Stimulated activated CD8-positive, alpha-beta memory T cell treated with anti-CD3 and anti-CD28 coated beads, Interleukin-15, amount 100 ng/mL, for 24 hours (primary cell): Measurements from ENCODE around the gene TMEM178B.
"Not testable (repeated sequence)": the region's sequence is repeated elsewhere in the genome, so short reads cannot be mapped to it uniquely, and the experiment has no call there.

Source experiments
- DNase-seq: peaks from one replicate; pipeline ENCODE4 v3.0.0-alpha.2; 2020; ENCODE audit warnings: low read depth

Gene TMEM178B

DNA sequence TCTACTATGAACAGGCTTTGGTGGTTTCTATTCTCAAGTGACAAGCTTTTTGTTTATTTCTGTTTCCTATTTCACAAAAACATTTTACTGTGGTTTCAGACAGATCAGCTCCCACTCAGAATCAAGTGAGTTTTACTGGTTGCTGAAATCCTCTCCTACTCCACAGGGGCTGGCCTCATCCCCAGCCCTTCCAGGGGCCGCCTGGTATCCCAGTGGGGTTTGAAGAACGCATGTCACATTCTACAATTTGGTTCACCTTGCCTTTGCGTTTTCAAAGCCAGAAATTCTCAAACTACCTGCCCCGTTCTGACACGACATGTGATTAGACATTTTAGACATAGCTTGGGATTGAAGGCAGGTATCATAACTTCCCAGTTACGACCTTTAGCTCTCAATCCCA lies 316.5 kb downstream of the TMEM178B start:
- no peak for DNase-seq

DNA sequence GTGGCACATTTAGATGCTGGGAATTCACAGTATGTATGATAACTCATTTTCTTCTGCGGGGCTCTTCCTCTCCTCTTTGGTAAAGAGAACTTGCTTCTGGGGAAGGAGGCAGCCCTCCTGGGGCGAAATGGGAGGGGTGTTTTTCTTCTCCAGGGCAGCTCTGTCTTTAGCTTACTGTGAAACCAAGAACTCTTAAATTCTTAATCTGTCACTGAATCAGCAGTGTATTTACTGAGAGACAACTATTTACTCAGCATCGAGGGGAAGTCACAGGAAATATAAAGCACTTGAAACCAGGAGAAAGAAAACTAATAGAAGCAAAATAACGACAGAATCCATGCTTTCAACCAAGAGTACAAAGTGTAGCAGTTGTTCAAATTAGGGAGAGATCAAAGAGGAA lies 319.2 kb downstream of the TMEM178B start:
- DNase-seq, result no peak

DNA sequence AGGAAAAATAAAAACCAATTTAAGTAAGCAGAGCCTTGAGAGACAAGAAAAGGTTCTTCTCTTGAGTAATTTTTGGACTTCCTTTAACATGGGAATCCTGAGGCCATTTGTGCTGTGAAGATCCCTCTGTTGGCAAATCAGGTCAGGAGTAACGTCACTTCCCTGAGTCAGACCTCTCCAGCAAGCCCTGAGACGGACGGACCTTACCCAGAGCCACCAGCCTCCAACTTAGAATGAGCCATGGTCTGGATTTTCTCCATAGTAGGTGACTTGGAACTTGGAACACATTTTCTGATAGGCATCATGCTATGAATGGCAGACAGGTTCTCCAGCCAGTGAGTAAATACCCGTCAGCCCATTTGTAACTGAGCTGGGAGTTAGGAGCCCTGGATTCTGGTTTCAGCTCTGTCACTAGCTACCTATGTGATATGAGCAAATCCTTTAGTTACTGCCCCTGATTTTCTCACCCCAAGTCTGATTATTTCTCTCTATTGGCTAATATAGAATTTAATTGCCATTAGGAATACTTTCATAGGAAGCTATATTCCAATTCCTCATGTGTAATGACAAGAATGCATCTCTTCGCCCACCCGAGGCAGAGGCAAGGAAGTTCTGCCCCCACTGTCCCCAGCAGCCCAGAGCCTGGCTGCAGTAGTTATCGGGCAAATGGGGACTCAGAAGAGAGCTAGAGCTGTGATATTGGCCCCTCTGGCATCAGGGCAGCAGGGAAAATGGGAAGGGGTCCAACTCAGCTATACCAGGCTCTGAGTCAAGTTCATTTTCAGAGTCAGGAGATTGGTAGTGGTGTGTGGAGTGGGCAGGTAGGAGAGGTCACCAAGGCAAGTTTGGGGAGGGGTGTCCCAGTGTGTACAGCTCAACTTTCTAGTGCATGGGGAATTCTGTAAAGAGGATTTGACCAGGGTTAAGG lies 323.6 kb downstream of the TMEM178B start:
- DNase-seq, result no peak

DNA sequence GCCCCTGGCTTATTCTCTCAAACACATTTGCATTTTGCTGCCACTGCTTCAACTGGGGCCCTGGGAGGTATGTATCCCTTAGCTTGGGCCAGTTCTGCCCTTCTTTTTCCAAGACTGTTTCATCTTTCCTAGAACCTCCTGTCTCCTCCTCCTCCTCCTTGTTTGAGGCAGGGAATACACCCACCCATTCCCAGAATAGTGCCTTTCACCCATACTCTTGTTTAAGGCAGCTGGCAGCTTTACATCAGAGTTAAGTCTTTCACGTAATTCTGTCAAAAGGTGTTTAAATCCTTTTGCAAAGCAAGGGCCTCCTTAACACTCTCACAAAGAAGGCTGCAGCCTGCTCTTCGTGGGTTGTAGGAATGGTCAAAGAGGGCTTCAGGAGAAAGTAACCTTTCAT lies 326.5 kb downstream of the TMEM178B start:
- no peak for DNase-seq

DNA sequence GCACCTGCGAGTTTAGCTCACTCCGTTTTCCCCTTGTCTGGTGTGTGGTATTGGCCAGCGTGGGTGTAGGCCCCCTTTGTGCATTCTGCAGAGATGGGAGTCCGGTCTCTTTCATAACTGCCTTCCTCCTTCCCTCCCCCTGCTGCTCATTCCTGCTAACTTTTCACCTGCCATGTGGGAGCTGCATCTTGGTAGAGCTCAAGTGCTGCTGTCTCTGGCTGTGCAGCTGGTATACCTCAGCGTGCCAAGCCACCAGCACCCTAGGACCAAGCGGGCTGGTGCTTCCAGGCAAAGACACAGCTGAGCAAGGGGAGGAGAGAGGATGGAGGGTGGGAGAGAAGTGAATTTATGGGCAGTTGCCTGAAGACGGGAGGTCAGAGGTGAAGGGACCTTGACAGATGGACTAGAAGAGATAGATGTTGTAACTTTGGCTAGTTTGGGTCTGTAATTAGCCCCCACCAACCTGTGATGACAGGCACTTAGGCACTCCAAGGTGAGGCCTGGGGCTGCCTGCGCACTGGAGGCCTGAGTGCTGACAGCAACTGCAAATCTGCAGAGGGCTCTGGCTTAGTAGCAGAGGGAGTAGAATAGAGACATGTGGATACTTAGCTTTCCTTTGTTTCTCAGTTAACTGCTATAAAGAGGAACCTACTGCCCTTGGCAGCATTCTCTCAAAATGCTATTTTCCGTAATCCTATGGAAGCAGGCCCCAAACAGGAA lies 328.6 kb downstream of the TMEM178B start:
- no peak for DNase-seq

DNA sequence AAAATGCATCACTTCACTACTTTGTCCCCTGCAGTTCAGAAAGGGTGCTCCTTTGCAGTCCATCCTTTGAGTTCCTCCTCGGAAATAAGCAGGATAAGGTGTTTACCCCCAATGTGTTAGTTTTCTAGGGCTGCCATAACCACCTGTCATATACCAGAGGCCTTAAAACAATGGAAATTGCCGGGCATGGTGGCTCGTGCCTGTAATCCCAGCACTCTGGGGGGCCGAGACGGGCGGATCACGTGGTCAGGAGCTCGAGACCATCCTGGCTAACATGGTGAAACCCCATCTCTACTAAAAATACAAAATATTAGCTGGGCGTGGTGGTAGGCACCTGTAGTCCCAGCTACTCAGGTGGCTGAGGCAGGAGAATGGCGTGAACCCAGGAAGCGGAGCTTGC lies 330.0 kb downstream of the TMEM178B start:
- DNase-seq, result not testable (repeated sequence)

DNA sequence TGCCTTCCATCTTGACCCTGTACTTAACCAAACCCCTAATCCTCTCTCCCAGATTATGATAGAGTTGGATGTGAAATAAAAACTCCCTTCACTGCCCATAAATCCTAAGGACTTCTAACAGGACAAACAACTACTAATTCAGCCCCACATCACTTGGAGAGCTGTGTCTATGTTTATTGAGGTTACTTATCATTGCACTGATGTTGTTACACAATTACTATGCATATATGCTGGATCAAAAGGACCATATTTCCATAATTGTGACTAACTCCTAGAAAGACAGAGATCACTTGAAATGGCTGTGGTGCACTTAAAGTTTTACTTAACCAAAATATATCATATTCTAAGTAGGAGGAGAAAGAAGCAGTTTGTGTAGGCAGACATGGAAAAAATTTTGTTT lies 332.5 kb downstream of the TMEM178B start:
- no peak for DNase-seq

DNA sequence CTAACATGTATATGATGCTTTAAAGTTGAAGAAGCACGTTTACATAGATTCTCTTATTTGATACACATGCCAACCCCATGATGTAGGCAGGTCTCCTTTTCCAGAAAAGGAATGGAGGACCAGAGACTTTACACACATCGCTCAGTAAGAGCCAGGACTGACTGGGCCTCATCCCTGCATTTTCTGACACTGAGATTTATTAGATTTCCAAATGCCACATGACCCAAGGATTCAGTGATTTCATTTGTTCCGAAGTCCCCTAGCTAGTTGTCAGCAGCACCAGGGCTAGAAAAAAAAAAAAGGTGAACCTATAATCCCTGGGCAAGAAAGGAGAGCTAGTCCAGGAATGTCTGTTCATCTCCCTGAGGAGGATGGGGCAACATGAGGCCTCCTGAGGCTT lies 334.0 kb downstream of the TMEM178B start:
- no peak for DNase-seq

DNA sequence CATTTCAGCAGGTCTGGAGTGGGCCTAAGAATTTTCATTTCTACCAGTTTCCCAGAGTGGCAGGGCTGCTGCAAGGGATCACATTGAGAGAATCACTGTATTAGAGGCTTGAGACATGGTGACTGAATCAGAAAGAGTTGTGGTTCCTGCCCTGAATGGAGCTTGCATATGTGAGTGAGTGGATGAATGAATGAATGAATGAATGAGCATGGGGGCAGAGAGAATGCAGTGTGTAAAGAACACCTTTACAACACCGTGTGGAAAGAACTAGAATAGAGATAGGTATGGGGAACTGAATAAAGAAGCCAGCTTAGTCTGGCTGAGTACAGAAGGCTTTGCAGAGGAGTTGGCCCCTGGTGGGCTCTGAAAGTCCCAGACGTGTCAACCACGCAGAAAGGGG lies 334.6 kb downstream of the TMEM178B start:
- DNase-seq, result no peak

DNA sequence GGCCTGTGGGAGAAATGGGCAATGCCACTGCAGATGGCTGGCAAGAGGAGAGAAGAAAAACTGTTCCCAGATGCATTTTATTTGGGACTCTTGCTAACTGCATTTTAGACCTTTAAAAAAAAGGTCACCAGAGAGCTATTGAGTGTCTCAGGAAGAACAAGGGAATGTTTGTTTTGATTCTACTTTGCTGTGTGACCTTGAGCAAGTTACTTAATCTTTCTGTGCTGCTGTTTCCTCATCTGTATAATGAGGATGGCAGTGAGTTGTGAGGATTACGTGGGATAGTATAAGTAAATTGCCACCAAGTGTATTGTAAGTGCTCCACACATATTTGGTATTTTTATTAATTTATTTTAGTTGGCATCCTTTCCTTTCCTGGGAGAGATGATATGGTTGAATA lies 335.4 kb downstream of the TMEM178B start:
- DNase-seq, result no peak

DNA sequence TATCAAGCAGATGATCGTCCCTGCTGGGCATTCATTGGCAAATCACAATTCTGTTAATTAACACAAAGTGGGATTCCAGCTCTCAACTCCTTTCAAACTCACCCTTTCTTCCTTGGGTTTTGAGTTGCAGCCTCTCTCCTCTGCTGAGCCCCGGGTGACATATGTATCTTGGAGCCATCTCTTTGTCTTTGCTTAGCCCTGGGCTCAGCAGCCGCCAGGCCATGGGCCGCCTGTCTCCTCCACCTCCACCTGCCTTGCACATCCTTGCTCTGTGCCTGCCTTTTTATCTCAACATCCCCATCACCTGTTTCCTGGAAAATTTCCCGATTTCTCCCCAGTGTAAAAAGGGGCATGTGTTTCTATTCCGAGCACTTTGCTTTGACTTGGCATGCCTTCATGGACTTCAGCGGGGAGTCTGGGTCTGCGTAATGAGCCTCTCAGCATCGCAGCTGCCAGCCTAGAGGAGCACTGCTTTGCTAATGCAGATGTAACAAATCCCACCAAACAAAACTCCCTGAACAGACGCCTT lies 336.0 kb downstream of the TMEM178B start:
- DNase-seq, result no peak

DNA sequence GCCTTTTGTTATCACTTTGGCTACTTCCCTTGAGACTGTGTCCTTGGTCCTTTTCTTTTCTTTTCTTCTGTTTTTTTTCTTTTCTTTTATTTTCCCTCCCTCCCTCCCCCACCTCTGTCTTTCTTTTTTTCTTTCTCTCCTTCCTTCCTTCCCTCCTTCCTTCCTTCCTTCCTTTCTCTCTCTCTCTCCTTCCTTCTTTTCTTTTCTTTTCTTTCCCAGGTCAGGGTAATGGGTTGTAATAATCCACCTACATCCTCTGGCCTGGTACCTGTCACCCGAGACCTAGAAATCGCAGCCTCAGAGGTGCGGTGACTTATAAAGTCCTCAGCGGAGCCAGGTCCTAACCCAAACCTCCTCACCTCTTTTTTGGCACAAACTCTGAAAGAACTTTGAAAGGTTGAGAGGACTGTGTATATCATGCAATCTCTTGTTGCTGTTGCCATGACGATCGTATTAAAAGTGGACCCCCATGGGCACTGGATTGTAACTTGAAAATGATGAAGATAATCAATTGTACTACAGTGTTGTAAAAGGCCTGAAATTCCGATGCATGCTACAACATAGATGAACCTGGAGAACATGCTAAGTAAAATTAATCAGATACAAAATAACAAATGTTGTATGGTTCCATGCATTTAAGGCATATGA lies 336.6 kb downstream of the TMEM178B start:
- DNase-seq, result no peak

DNA sequence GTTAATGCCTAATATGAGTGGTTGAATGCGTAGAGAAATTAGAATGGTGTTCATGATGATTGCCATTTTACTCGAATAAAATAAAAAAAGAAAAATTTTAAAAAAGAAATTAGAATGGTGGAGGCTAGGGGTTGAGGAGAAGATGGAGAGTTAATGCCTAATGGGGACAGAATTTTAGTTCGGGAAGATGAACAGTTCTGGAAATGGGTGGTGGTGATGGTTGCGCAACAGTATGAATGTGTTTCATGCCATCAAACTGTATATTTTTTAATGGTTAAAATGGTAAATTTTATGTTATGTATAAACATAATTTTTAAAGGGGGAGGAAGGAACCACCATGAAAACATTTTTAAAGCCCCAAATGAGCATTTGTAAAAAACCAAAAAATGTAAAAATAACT lies 337.3 kb downstream of the TMEM178B start:
- DNase-seq, result no peak

DNA sequence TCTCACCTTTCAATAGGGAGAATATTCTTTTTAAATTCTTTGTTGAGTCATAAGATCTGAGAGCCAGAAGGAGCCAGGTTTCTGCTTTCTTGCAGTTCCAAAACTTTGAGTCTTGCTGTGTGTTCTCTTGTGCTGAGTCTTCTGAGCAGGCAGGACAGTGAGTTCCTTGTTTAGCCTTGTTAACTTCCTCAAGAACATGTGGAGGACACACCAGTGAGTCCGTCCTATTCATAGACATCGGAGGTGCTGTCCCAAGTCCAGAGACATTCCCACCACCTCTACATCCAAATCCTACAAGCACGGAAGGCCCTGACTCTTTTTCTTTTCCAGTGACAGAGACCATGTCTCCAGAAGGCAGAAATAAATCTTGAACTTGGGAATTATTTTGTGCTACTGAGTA lies 342.1 kb downstream of the TMEM178B start:
- DNase-seq, result no peak

DNA sequence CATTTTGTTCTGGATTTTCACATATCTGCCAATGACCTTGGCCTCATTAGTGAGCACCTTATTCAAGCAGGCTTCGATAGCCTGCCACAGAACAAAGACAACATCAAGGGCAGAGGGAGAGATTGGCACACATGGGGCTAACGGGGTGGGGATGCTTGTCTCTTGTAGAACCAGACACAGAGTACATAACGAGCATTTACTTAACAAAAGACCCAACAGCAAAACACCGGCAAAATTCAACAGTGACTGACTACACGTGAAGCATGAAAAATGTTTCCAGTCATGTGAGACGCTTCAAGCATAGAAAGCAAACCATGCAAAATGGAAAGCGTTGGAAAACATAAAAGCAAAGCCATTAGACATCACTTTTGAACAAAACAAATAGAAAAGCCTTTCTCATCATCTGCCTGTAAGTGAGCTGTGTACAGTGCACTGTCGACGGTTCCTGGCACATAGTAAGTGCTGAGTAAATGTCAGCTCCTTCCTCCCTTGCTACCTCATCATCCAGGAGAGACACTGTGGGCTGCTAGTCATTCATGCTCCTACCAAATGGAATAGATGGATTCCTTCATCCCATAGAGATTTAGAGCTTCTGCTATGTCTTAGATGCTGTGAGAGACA lies 342.9 kb downstream of the TMEM178B start:
- DNase-seq, result no peak

DNA sequence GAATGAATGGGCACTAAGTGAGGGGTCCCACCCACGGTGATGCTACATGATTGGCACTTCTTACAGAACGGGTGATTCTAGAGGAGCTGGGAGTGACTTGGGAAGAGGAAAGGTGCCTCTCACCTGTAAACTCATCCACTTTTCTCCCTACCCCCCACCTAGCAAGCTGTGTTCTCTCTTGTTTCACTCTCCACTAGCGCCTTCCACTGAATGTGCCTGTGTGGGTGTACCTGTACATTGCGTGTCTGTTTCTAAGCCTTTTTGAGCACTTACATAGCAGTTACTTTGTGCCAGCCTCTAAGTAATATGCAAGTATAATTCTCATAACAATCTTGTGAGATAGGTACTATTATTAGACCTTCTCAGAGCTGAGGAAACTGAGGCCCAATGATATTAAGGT lies 343.6 kb downstream of the TMEM178B start:
- no peak for DNase-seq

DNA sequence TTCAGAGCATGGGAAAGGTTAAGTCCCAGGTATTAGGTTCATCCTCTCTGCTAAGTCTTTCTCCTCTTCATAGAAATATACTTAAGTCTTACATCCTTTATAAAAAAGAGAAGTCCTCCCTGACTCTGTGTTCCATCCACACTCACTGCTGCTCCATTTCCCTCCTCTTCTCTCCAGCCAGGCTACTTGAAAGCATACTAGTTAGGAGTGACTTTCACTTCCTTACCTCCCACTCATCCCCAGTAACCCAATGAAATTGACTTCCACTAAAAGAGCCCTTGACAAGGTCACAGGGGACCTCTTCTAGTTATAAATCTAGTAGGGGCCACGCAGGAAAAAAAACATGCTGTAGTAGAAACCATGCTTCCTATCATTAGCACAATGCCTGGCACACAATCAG lies 344.2 kb downstream of the TMEM178B start:
- DNase-seq, result no peak

DNA sequence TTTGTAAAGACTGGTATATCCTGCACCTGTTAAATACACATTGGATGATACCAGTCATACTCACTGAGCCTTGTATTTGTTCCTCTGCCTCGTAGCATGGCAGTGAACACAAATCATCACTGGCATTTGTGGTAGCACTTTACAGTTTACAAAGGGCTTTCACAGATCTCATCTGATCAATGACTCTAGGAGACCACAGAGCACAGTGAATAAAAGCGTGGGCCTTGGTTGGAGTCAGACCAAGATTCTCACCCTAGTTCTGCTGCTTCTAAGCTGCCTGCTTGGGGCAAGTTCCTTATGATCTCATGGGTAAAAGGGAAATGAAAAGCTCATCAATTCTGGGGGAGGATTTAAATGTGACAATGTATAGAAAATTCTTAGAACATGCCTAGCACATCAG lies 347.4 kb downstream of the TMEM178B start:
- no peak for DNase-seq

DNA sequence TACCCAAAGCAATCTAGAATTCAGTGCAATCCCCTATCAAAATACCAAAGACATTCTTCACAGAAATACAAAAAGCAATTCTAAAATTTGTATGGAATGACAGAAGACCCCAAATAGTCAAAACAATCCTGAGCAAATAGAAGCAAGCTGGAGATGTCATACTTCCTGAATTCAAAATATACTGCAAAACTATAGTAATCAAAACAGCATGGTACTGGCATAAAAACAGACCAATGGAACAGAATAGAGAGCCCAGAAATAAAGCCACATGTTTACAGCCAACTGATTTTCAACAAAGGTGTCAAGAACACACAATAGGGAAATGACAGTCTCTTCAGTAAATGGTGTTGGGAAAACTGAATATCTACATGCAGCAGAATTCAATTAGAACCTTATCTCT lies 353.3 kb downstream of the TMEM178B start:
- no peak for DNase-seq

DNA sequence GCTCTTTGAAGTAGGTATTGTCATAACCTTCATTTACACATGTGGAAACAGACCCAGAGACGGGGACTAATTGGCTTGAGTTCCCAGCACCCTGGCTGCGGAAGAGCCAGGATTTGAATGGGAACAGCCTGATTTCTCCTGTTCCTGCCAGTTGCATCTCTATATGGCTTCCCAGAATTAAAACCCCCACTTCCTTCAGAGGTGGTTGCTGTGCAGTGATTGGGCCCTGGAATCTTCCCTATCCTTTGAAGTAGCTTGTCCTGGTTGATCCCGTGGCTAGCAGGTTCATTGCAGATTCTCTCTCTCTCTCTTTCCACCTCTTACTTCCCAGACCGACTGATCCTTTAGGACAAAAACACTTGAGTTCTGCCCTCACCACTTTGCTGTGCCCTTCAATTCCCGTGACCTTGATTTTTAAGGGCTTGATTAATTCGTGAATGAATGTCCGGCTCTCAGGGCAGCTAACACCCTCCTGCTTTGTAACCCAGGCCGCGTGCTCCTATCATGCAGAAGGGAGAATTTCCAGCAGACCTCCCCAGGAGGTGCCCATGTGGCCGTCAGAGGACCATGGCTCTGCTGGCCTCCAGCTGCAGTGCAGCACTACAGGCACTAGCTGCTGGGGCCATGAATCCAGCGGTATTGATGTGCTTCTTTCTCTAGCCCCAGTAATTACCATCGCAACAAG lies 356.7 kb downstream of the TMEM178B start:
- no peak for DNase-seq

DNA sequence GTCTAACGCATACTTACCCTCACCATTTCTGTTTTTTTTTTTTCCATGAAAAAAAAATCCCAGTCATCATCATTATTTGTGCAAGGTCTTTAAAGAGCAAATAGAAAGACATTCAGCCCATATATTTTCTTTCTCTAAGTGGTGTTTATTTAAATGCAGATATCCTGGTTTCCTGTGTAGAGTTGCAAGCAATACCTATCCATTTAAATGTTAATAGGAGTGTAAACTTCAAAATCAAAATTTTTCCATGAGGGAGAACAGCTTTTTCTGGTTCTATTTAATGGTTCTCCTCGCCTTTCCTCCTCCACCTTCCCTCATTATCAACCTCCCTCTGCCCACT lies 357.2 kb downstream of the TMEM178B start:
- no peak for DNase-seq

DNA sequence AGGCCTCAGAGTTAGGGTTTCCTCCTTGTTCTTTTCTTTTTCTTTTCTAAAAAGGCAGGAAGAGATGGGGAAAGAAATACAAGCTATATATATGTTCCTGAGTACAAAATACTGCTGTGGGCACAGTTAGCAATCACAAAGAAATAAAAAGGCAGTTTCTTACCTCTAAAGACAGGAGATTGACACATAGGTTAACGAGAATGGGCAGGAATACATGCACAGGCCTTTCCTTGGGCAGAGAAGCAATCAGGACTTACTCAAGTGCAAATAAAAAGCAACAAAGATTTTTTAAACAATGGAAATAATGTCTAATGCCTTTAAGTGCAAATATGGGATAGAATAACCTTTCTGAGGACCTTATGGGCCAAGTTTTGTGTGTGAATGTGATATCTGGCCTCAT lies 357.8 kb downstream of the TMEM178B start:
- no peak for DNase-seq
